Endodermal cell (in vitro differentiated cells): ENCODE data around the gene SCIMP. TPM values are rescaled to one million over a fixed set of nuclear protein-coding genes. Genes with fewer than 3 reads are reported as not detected.

Experiments used
- DNase-seq: peaks from one replicate; pipeline ENCODE4 v3.0.0-alpha.2; 2017
- H3K27ac ChIP-seq: 2 replicates; pipeline ENCODE4 v1.5.1; 2013; ENCODE audit warnings: mild to moderate bottlenecking, low read depth, low read length, moderate library complexity
- H3K27me3 ChIP-seq: 2 replicates; pipeline ENCODE4 v1.6.1; 2013; ENCODE audit warnings: mild to moderate bottlenecking, low read length, moderate library complexity; ENCODE audit not compliant: insufficient read depth, control insufficient read depth, poor library complexity, severe bottlenecking
- H3K36me3 ChIP-seq: 2 replicates; pipeline ENCODE4 v1.7.0; 2013; ENCODE audit warnings: mild to moderate bottlenecking, low read length, moderate library complexity; ENCODE audit not compliant: control insufficient read depth, insufficient read depth
- H3K4me1 ChIP-seq: one replicate; pipeline ENCODE4 v1.7.0; 2013; ENCODE audit warnings: low read length; ENCODE audit not compliant: control insufficient read depth, insufficient read depth
- H3K4me3 ChIP-seq: 2 replicates; pipeline ENCODE4 v1.5.1; 2013; ENCODE audit warnings: mild to moderate bottlenecking, low read length, moderate library complexity
- H3K9ac ChIP-seq: 2 replicates; pipeline ENCODE4 v1.6.1; 2013; ENCODE audit warnings: mild to moderate bottlenecking, low read length, moderate library complexity; ENCODE audit not compliant: poor library complexity, severe bottlenecking; ENCODE audit errors: extremely low read depth
- H3K9me3 ChIP-seq: 2 replicates; pipeline ENCODE4 v1.6.1; 2013; ENCODE audit warnings: mild to moderate bottlenecking, low read length, moderate library complexity; ENCODE audit not compliant: control insufficient read depth
- H3K27ac Mint-ChIP-seq: 2 replicates; pipeline ENCODE4 v1.8.0; 2020; ENCODE audit warnings: mixed read lengths
- H3K27me3 Mint-ChIP-seq: 2 replicates; pipeline ENCODE4 v1.8.0; 2021; ENCODE audit warnings: mild to moderate bottlenecking, mixed read lengths; ENCODE audit not compliant: insufficient read depth
- H3K36me3 Mint-ChIP-seq: 2 replicates; pipeline ENCODE4 v1.8.0; 2020; ENCODE audit warnings: low read depth, mixed read lengths
- H3K4me1 Mint-ChIP-seq: 2 replicates; pipeline ENCODE4 v1.8.0; 2020; ENCODE audit warnings: mixed read lengths
- H3K4me3 Mint-ChIP-seq: 2 replicates; pipeline ENCODE4 v1.8.0; 2020; ENCODE audit warnings: mild to moderate bottlenecking, moderate library complexity, mixed read lengths
- H3K9me3 Mint-ChIP-seq: 2 replicates; pipeline ENCODE4 v1.8.0; 2020; ENCODE audit warnings: mild to moderate bottlenecking, mixed read lengths
- CTCF ChIP-seq: fragments of 200-600 bp; sonication (generic); conservative IDR thresholded peaks from 2 replicates; pipeline ENCODE4 v1.5.0; 2021; ENCODE audit warnings: antibody characterized with exemption, mild to moderate bottlenecking
- WGBS, 2 experiments: methylation state at CpG; one replicate each; pipeline versions ENCODE4 v1.1.5 to v1.1.7; 2013; ENCODE audit warnings: missing lambda C conversion rate in 2 of 2, mixed read lengths in 1 of 2; ENCODE audit not compliant: insufficient coverage in 1 of 2, insufficient read length in 1 of 2; 5-methylcytosine and 5-hydroxymethylcytosine counted together
- total RNA-seq, 2 donors: library from RNA; stranded (reverse); fragmentation: NEBNext Ultra II Directional in 1 of 2; extraction: Animal tissue kit (Norgen Biotek cat#: 25700) in 1 of 2; gene quantifications; 2 replicates in 1 of 2; 3 replicates in 1 of 2; pipeline ENCODE4 v1.2.1, GENCODE V29; 2021

Gene SCIMP
- total RNA-seq, 2 donors from 2014 or later, result not detected

- DNase-seq, result no peak
- H3K4me1 Mint-ChIP-seq, result no peaks in the 10 kb centered on the region
- no peak overlapping the region for H3K27ac Mint-ChIP-seq
- no peaks in the 10 kb centered on the region for H3K27me3 ChIP-seq
- H3K9me3 ChIP-seq, result no peaks in the 10 kb centered on the region
- peaks cover 4% of the 10 kb centered on the region for H3K9me3 Mint-ChIP-seq
- H3K4me1 ChIP-seq, result no peaks in the 10 kb centered on the region
- no peak overlapping the region for H3K4me3 ChIP-seq
- H3K36me3 ChIP-seq, result no peaks in the 10 kb centered on the region
- WGBS, 2 experiments, result 0% methylated on average over 1 of the region's 2 CpGs; no CpG with 5 or more reads in 1 of the 2 experiments
- no peaks in the 10 kb centered on the region for H3K36me3 Mint-ChIP-seq
- H3K27me3 Mint-ChIP-seq, result no peaks in the 10 kb centered on the region
- TF ChIP-seq CTCF, result no peak
- no peak overlapping the region for H3K27ac ChIP-seq
- H3K9ac ChIP-seq, result no peak overlapping the region
- H3K4me3 Mint-ChIP-seq, result no peak overlapping the region
Measured at GRCh38 chr17:5200360-5200759, 34.3 kb downstream of the SCIMP start.

GRCh38 chr17:5198472-5198871 is 36.2 kb downstream of the SCIMP start:
- H3K9me3 ChIP-seq, result no peaks in the 10 kb centered on the region
- no peaks in the 10 kb centered on the region for H3K36me3 ChIP-seq
- H3K27ac ChIP-seq, result no peak overlapping the region
- no peaks in the 10 kb centered on the region for H3K9me3 Mint-ChIP-seq
- H3K27me3 ChIP-seq, result no peaks in the 10 kb centered on the region
- DNase-seq, result no peak
- H3K9ac ChIP-seq, result no peak overlapping the region
- no peak for TF ChIP-seq CTCF
- H3K27me3 Mint-ChIP-seq, result peaks cover 1% of the 10 kb centered on the region
- H3K27ac Mint-ChIP-seq, result no peak overlapping the region
- H3K4me3 Mint-ChIP-seq, result no peak overlapping the region
- H3K36me3 Mint-ChIP-seq, result no peaks in the 10 kb centered on the region
- no peaks in the 10 kb centered on the region for H3K4me1 Mint-ChIP-seq
- H3K4me3 ChIP-seq, result no peak overlapping the region
- whole genome bisulfite sequencing, 2 experiments, result 90% methylated on average over 7 of the region's 7 CpGs
- H3K4me1 ChIP-seq, result no peaks in the 10 kb centered on the region

- Histone ChIP-seq H3K4me3 (no peak overlapping the region), H3K9ac (no peak overlapping the region), H3K27ac (no peak overlapping the region), H3K36me3 (peaks cover 12% of the 10 kb centered on the region), H3K9me3 (peaks cover 18% of the 10 kb centered on the region), H3K27me3 (no peaks in the 10 kb centered on the region), H3K4me1 (no peaks in the 10 kb centered on the region)
- H3K4me3 Mint-ChIP-seq, result no peak overlapping the region
- no peak for TF ChIP-seq CTCF
- peaks cover 34% of the 10 kb centered on the region for H3K9me3 Mint-ChIP-seq
- H3K4me1 Mint-ChIP-seq, result no peaks in the 10 kb centered on the region
- H3K27ac Mint-ChIP-seq, result no peak overlapping the region
- no peak for DNase-seq
- H3K36me3 Mint-ChIP-seq, result peaks cover 21% of the 10 kb centered on the region
- WGBS, 2 experiments, result 88 to 96% methylated on average over 1 to 2 of the region's 2 CpGs
- peaks cover 1% of the 10 kb centered on the region for H3K27me3 Mint-ChIP-seq
Measured at GRCh38 chr17:5194346-5194745, 40.3 kb downstream of the SCIMP start.
